ENCODE measurements around the gene KCNA5.

KCNA5 gene

DNA sequence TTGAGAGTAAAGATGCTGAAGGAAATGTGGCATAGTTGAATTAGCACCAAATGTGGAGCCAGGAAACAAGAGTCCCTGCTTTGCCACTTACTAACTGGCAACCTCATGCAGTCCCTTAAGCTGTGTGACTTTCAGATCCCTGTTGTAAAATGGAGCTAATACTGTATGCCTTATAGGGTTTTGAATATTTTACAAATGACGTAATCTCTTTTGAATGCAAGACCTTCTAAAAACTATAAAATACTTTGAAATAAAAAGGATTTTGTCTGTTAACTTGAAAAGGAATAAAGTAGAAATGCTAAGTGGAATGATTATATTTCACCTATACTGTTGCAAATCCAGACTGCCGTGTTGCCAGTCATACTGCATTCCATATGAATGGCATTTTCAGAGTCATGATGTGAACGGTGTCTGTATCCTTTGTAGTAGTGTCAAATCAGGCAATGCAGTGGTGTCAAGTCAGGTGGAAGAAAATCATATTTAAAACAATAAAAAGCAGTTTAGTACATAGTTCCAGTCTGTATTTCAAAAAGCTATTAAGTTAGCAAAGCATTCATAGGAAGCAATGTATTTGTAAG is 21.3 kb downstream of the KCNA5 start:
- no peaks in the 10 kb centered on the region for H3K4me1 ChIP-seq (ENCODE audit: insufficient read depth, poor library complexity, severe bottlenecking)
- no peak overlapping the region for H3K4me3 ChIP-seq (ENCODE audit: severe bottlenecking)
- DNase-seq (ENCODE audit: low spot score): no peak
- TF ChIP-seq, protein P1, sequence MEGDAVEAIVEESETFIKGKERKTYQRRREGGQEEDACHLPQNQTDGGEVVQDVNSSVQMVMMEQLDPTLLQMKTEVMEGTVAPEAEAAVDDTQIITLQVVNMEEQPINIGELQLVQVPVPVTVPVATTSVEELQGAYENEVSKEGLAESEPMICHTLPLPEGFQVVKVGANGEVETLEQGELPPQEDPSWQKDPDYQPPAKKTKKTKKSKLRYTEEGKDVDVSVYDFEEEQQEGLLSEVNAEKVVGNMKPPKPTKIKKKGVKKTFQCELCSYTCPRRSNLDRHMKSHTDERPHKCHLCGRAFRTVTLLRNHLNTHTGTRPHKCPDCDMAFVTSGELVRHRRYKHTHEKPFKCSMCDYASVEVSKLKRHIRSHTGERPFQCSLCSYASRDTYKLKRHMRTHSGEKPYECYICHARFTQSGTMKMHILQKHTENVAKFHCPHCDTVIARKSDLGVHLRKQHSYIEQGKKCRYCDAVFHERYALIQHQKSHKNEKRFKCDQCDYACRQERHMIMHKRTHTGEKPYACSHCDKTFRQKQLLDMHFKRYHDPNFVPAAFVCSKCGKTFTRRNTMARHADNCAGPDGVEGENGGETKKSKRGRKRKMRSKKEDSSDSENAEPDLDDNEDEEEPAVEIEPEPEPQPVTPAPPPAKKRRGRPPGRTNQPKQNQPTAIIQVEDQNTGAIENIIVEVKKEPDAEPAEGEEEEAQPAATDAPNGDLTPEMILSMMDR (IDR thresholded peaks at IDR 0.05; ENCODE audit: poor library complexity, severe bottlenecking): no peak
- H3K9me3 ChIP-seq (ENCODE audit: severe bottlenecking): no peaks in the 10 kb centered on the region
- no peak overlapping the region for H3K27ac ChIP-seq (ENCODE audit: poor library complexity, severe bottlenecking)
- no peaks in the 10 kb centered on the region for H3K36me3 ChIP-seq (ENCODE audit: low read depth)
- ATAC-seq (ENCODE audit: low read depth): no peak
- H3K27me3 ChIP-seq (ENCODE audit: insufficient read depth, poor library complexity, severe bottlenecking): peaks cover 12% of the 10 kb centered on the region

- no peak overlapping the region for H3K27ac ChIP-seq (ENCODE audit: poor library complexity, severe bottlenecking)
- no peaks in the 10 kb centered on the region for H3K4me1 ChIP-seq (ENCODE audit: insufficient read depth, poor library complexity, severe bottlenecking)
- H3K4me3 ChIP-seq (ENCODE audit: severe bottlenecking): no peak overlapping the region
- no peaks in the 10 kb centered on the region for H3K36me3 ChIP-seq (ENCODE audit: low read depth)
- DNase-seq (ENCODE audit: low spot score) (no peak), ATAC-seq (ENCODE audit: low read depth) (no peak)
- TF ChIP-seq, protein P1 (IDR thresholded peaks at IDR 0.05; ENCODE audit: poor library complexity, severe bottlenecking): no peak
- peaks cover 12% of the 10 kb centered on the region for H3K27me3 ChIP-seq (ENCODE audit: insufficient read depth, poor library complexity, severe bottlenecking)
- no peaks in the 10 kb centered on the region for H3K9me3 ChIP-seq (ENCODE audit: severe bottlenecking)
Observed at GRCh38 chr12:5066251-5066650, 22.6 kb downstream of the KCNA5 start.

DNA sequence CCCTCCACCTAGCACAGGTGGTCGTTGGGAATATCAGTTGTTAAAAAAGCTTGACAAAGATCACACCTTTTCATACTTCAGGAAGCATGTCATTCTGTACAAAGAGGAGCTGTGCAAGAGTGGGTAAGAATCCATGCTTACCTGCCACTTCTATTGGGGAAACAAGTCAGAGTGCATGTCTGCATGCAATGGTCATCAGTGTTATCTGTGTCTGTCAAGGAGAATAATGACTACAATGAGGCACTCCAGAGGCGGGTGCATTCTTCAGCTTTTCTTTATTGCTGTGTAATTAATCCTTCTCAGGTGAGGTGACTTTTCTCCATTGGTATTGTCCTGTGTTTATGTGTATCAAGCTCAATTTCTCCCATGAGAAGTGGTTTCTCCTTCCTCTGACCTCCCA is 24.4 kb downstream of the KCNA5 start:
- TF ChIP-seq, protein P1 (IDR thresholded peaks at IDR 0.05; ENCODE audit: poor library complexity, severe bottlenecking): no peak
- H3K4me1 ChIP-seq (ENCODE audit: insufficient read depth, poor library complexity, severe bottlenecking): no peaks in the 10 kb centered on the region
- peaks cover 5% of the 10 kb centered on the region for H3K27me3 ChIP-seq (ENCODE audit: insufficient read depth, poor library complexity, severe bottlenecking)
- H3K27ac ChIP-seq (ENCODE audit: poor library complexity, severe bottlenecking): no peak overlapping the region
- ATAC-seq (ENCODE audit: low read depth) (no peak), DNase-seq (ENCODE audit: low spot score) (no peak)
- no peak overlapping the region for H3K4me3 ChIP-seq (ENCODE audit: severe bottlenecking)
- H3K9me3 ChIP-seq (ENCODE audit: severe bottlenecking): no peaks in the 10 kb centered on the region
- no peaks in the 10 kb centered on the region for H3K36me3 ChIP-seq (ENCODE audit: low read depth)

GRCh38 chr12:5068619-5069018 is 24.9 kb downstream of the KCNA5 start:
- Histone ChIP-seq H3K9me3 (ENCODE audit: severe bottlenecking) (no peaks in the 10 kb centered on the region), H3K4me1 (ENCODE audit: insufficient read depth, poor library complexity, severe bottlenecking) (no peaks in the 10 kb centered on the region), H3K27ac (ENCODE audit: poor library complexity, severe bottlenecking) (no peak overlapping the region), H3K27me3 (ENCODE audit: insufficient read depth, poor library complexity, severe bottlenecking) (peaks cover 5% of the 10 kb centered on the region), H3K4me3 (ENCODE audit: severe bottlenecking) (no peak overlapping the region), H3K36me3 (ENCODE audit: low read depth) (no peaks in the 10 kb centered on the region)
- TF ChIP-seq, protein P1 (IDR thresholded peaks at IDR 0.05; ENCODE audit: poor library complexity, severe bottlenecking): no peak
- DNase-seq (ENCODE audit: low spot score) (no peak), ATAC-seq (ENCODE audit: low read depth) (no peak)

DNA sequence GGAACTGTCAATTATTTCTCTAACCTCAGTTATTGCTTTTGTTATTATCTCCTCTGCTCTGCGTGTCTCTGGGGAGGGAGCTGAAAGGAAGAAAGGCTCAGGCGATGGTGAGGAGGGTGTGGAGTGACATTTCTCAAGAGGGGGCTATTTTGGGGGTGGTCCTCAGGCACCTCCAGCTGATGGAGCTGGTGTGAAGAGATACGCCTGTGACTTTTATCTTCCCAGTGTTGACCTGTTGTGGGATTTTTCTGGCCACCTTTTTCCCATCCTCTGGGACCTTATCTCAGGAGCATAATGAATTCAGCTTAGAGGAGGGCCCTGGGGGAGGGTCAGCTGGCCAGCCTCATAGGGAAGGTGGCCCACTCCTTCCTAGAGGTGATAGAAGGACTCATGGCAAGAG is 26.4 kb downstream of the KCNA5 start:
- Histone ChIP-seq H3K36me3 (ENCODE audit: low read depth) (no peaks in the 10 kb centered on the region), H3K27ac (ENCODE audit: poor library complexity, severe bottlenecking) (no peak overlapping the region), H3K9me3 (ENCODE audit: severe bottlenecking) (no peaks in the 10 kb centered on the region), H3K4me1 (ENCODE audit: insufficient read depth, poor library complexity, severe bottlenecking) (no peaks in the 10 kb centered on the region), H3K4me3 (ENCODE audit: severe bottlenecking) (no peak overlapping the region), H3K27me3 (ENCODE audit: insufficient read depth, poor library complexity, severe bottlenecking) (peaks cover 5% of the 10 kb centered on the region)
- ATAC-seq (ENCODE audit: low read depth): no peak
- TF ChIP-seq, protein P1 (IDR thresholded peaks at IDR 0.05; ENCODE audit: poor library complexity, severe bottlenecking): no peak
- DNase-seq (ENCODE audit: low spot score): no peak

Data from RWPE2 (cell line).